CD8-positive, alpha-beta memory T cell (primary cell): ENCODE measurements around the gene ITCH. TPM values are rescaled to one million over a fixed set of nuclear protein-coding genes. Genes with fewer than 3 reads are reported as not detected.
"Not testable (repeated sequence)": the region's sequence is repeated elsewhere in the genome, so short reads cannot be mapped to it uniquely, and the experiment has no call there.

Source experiments
- CTCF ChIA-PET: fragments of 350-600 bp; sonication (Branson Sonifier 250); formaldehyde crosslinking; loops from one replicate; lab custom pipeline; 2021; ENCODE audit warnings: antibody characterized with exemption; lab: Charles Lee
- POLR2A ChIA-PET: fragments of 350-600 bp; sonication (Branson Sonifier 250); formaldehyde crosslinking; loops from one replicate; lab custom pipeline; 2021; ENCODE audit warnings: antibody characterized with exemption; lab: Charles Lee
- DNase-seq, 5 donors: peaks; one replicate each; pipeline versions ENCODE4 v3.0.0 to v3.0.0-alpha.2; 2020 to 2022; ENCODE audit warnings: mixed read lengths in 1 of 5
- H3K27ac ChIP-seq: one replicate; pipeline ENCODE4 v1.7.0; 2013; ENCODE audit warnings: low read depth, mild to moderate bottlenecking, low read length, moderate library complexity
- H3K27me3 ChIP-seq: 2 replicates; pipeline ENCODE4 v1.7.0; 2013; ENCODE audit warnings: low read length, mild to moderate bottlenecking; ENCODE audit not compliant: insufficient read depth, poor library complexity, severe bottlenecking
- H3K36me3 ChIP-seq: 2 replicates; pipeline ENCODE4 v1.7.0; 2013; ENCODE audit warnings: mild to moderate bottlenecking, low read length, moderate library complexity; ENCODE audit not compliant: insufficient read depth
- H3K4me1 ChIP-seq: 2 replicates; pipeline ENCODE4 v1.7.0; 2013; ENCODE audit warnings: mild to moderate bottlenecking, low read length, moderate library complexity; ENCODE audit not compliant: insufficient read depth
- H3K4me3 ChIP-seq: 2 replicates; pipeline ENCODE4 v1.7.0; 2013; ENCODE audit warnings: mild to moderate bottlenecking, low read length
- H3K9me3 ChIP-seq: 2 replicates; pipeline ENCODE4 v1.7.0; 2013; ENCODE audit warnings: mild to moderate bottlenecking, low read length
- H3K27ac Mint-ChIP-seq, 8 donors: one replicate each; pipeline ENCODE4 v1.8.0; 2020 to 2021; ENCODE audit warnings: mixed read lengths in 8 of 8, mild to moderate bottlenecking in 6 of 8, inconsistent platforms in 3 of 8, moderate library complexity in 3 of 8
- H3K27me3 Mint-ChIP-seq, 2 donors: one replicate each; pipeline ENCODE4 v1.8.0; 2020 to 2021; ENCODE audit warnings: mixed read lengths in 2 of 2, mild to moderate bottlenecking in 1 of 2, moderate library complexity in 1 of 2
- H3K36me3 Mint-ChIP-seq, 3 donors: one replicate each; pipeline ENCODE4 v1.8.0; 2020 to 2021; ENCODE audit warnings: mixed read lengths in 3 of 3, inconsistent platforms in 1 of 3, mild to moderate bottlenecking in 1 of 3
- H3K4me1 Mint-ChIP-seq, 3 donors: one replicate each; pipeline ENCODE4 v1.8.0; 2020 to 2021; ENCODE audit warnings: mixed read lengths in 3 of 3, inconsistent platforms in 1 of 3, mild to moderate bottlenecking in 1 of 3
- H3K4me3 Mint-ChIP-seq, 7 donors: one replicate each; pipeline ENCODE4 v1.8.0; 2020 to 2021; ENCODE audit warnings: mixed read lengths in 7 of 7, mild to moderate bottlenecking in 6 of 7, moderate library complexity in 4 of 7, inconsistent platforms in 2 of 7
- H3K9me3 Mint-ChIP-seq, 5 donors: one replicate each; pipeline ENCODE4 v1.8.0; 2020 to 2022; ENCODE audit warnings: mixed read lengths in 5 of 5, mild to moderate bottlenecking in 3 of 5, moderate library complexity in 2 of 5, inconsistent platforms in 1 of 5
- polyA plus RNA-seq: library from polyadenylated mRNA; unstranded; fragments of 300-500 nt; fragmentation: Illumina TruSeq; gene quantifications from one replicate; pipeline ENCODE4 v1.2.3, GENCODE V29; 2021
- total RNA-seq, 2 experiments: library from RNA; stranded (reverse); gene quantifications; one replicate each; pipeline ENCODE4 v1.2.3, GENCODE V29; 2021

ITCH gene
- total and polyA plus RNA-seq, 3 experiments from 2014 or later: 38.0 to 51.7 (median 45.6) TPM

- no peaks in the 10 kb centered on the region for H3K27me3 ChIP-seq
- H3K27ac Mint-ChIP-seq: peak within 1 kb of the TSS; percentile 89 to 100 (median 96)
- peak; percentile 90 to 97 (median 93) for DNase-seq
- peak within 1 kb of the TSS; percentile 85 for H3K4me3 ChIP-seq
- H3K9me3 Mint-ChIP-seq: no peaks in the 10 kb centered on the region
- peak within 1 kb of the TSS; percentile 94 to 100 (median 99) for H3K4me3 Mint-ChIP-seq
- H3K36me3 ChIP-seq: no peaks in the 10 kb centered on the region
- H3K36me3 Mint-ChIP-seq: peaks cover 0 to 36% (median 4%) of the 10 kb centered on the region in 3 donors
- H3K4me1 Mint-ChIP-seq: peaks cover 49 to 81% (median 81%) of the 10 kb centered on the region in 3 donors
- H3K9me3 ChIP-seq: no peaks in the 10 kb centered on the region
- ChIA-PET CTCF (interaction anchor here (0.7 to 3.6 kb wide), 7 partner anchors 22 to 1438 kb away, joined by 3 to 29 read pairs (median 4); partner anchors contain the start of gene SCAND1), POLR2A (interaction anchor here (0.6 to 1.9 kb wide), 9 partner anchors 42 to 1774 kb away, joined by 3 to 8 read pairs (median 3); partner anchors contain the start of genes AHCY, ITCH, MAP1LC3A and TP53INP2)
- peak within 1 kb of the TSS; percentile 73 for H3K27ac ChIP-seq
- no peaks in the 10 kb centered on the region for H3K27me3 Mint-ChIP-seq
- H3K4me1 ChIP-seq: peaks cover 24% of the 10 kb centered on the region
Observed at GRCh38 chr20:34516247-34517113, 153.4 kb downstream of the ITCH start, which contains the start of gene DYNLRB1. TSS of gene DYNLRB1 (plus strand) at chr20:34516422. CDS start at chr20:34516459, 37 bp downstream.

GRCh38 chr20:34517114-34517505, 154.0 kb downstream of the ITCH start:
- POLR2A ChIA-PET: interaction anchor here (0.6 to 1.9 kb wide), 3 partner anchors 41 to 214 kb away, joined by 3 to 8 read pairs (median 5); partner anchors contain the start of genes AHCY, MAP1LC3A and TP53INP2
- peak overlapping the region; percentile 89 to 100 (median 96) for H3K27ac Mint-ChIP-seq

GRCh38 chr20:34518863-34519262, 155.8 kb downstream of the ITCH start:
- Mint-ChIP-seq H3K36me3 (peaks cover 0 to 47% (median 8%) of the 10 kb centered on the region in 3 donors), H3K27ac (peak overlapping the region in 1 of 8 donors; percentile 67), H3K4me3 (peak overlapping the region in 2 of 7 donors; percentile 65 to 87), H3K4me1 (peaks cover 56 to 84% (median 80%) of the 10 kb centered on the region in 3 donors)
- H3K9me3 ChIP-seq, H3K27ac ChIP-seq, DNase-seq, H3K36me3 ChIP-seq, CTCF ChIA-PET, H3K27me3 Mint-ChIP-seq, H3K27me3 ChIP-seq, H3K4me3 ChIP-seq, POLR2A ChIA-PET, H3K9me3 Mint-ChIP-seq: not testable (repeated sequence)
- H3K4me1 ChIP-seq: peaks cover 35% of the 10 kb centered on the region

More at GRCh38 chr20:34517114-34517505, 154.0 kb downstream of the ITCH start:
- Histone ChIP-seq H3K27me3 (no peaks in the 10 kb centered on the region), H3K4me1 (peaks cover 24% of the 10 kb centered on the region), H3K36me3 (no peaks in the 10 kb centered on the region), H3K27ac (peak overlapping the region; percentile 73), H3K9me3 (no peaks in the 10 kb centered on the region), H3K4me3 (peak overlapping the region; percentile 85)
- no peaks in the 10 kb centered on the region for H3K9me3 Mint-ChIP-seq
- H3K4me1 Mint-ChIP-seq: peaks cover 54 to 85% (median 83%) of the 10 kb centered on the region in 3 donors
- no peaks in the 10 kb centered on the region for H3K27me3 Mint-ChIP-seq
- no peak for DNase-seq
- peak overlapping the region; percentile 94 to 100 (median 99) for H3K4me3 Mint-ChIP-seq
- peaks cover 0 to 37% (median 7%) of the 10 kb centered on the region in 3 donors for H3K36me3 Mint-ChIP-seq
- CTCF ChIA-PET: interaction anchor here (0.7 to 3.6 kb wide), 4 partner anchors 205 to 1437 kb away, joined by 3 to 29 read pairs (median 3); partner anchors contain the start of gene SCAND1

- Mint-ChIP-seq H3K4me3 (peak overlapping the region in 3 of 7 donors; percentile 17 to 47 (median 19)), H3K36me3 (peaks cover 0 to 55% (median 8%) of the 10 kb centered on the region in 3 donors), H3K4me1 (peaks cover 54 to 82% (median 76%) of the 10 kb centered on the region in 3 donors), H3K27ac (peak overlapping the region in 1 of 8 donors; percentile 19)
- H3K9me3 ChIP-seq, H3K4me3 ChIP-seq, H3K27me3 ChIP-seq, H3K27me3 Mint-ChIP-seq, CTCF ChIA-PET, DNase-seq, POLR2A ChIA-PET, H3K9me3 Mint-ChIP-seq, H3K27ac ChIP-seq, H3K36me3 ChIP-seq: not testable (repeated sequence)
- H3K4me1 ChIP-seq: peaks cover 28% of the 10 kb centered on the region
Observed at GRCh38 chr20:34519841-34520240, 156.8 kb downstream of the ITCH start.

GRCh38 chr20:34522969-34523871, 160.1 kb downstream of the ITCH start:
- no peaks in the 10 kb centered on the region for H3K9me3 ChIP-seq
- H3K36me3 ChIP-seq: peaks cover 27% of the 10 kb centered on the region
- Mint-ChIP-seq H3K9me3 (no peaks in the 10 kb centered on the region), H3K27me3 (no peaks in the 10 kb centered on the region), H3K36me3 (peaks cover 3 to 68% (median 15%) of the 10 kb centered on the region in 3 donors), H3K4me1 (peaks cover 40 to 70% (median 60%) of the 10 kb centered on the region in 3 donors), H3K27ac (peak overlapping the region in 5 of 8 donors; percentile 3 to 82 (median 24)), H3K4me3 (peak overlapping the region in 1 of 7 donors; percentile 28)
- H3K4me3 ChIP-seq: no peak overlapping the region
- CTCF ChIA-PET: interaction anchor here (0.8 to 1.9 kb wide), 6 partner anchors 15 to 220 kb away, joined by 3 to 7 read pairs (median 4); partner anchors contain the start of gene AHCY
- DNase-seq: peak in 4 of 5 donors; percentile 10 to 45 (median 35)
- H3K4me1 ChIP-seq: peaks cover 14% of the 10 kb centered on the region
- H3K27me3 ChIP-seq: no peaks in the 10 kb centered on the region
- no peak overlapping the region for H3K27ac ChIP-seq
- POLR2A ChIA-PET: no interaction called here

GRCh38 chr20:34524426-34524825, 161.4 kb downstream of the ITCH start:
- H3K4me1 ChIP-seq: peaks cover 10% of the 10 kb centered on the region
- Mint-ChIP-seq H3K27me3 (no peaks in the 10 kb centered on the region), H3K36me3 (peaks cover 3 to 78% (median 15%) of the 10 kb centered on the region in 3 donors), H3K9me3 (no peaks in the 10 kb centered on the region), H3K27ac (no peak overlapping the region), H3K4me3 (no peak overlapping the region), H3K4me1 (peaks cover 34 to 64% (median 48%) of the 10 kb centered on the region in 3 donors)
- H3K4me3 ChIP-seq: no peak overlapping the region
- no peaks in the 10 kb centered on the region for H3K27me3 ChIP-seq
- H3K9me3 ChIP-seq: no peaks in the 10 kb centered on the region
- peaks cover 31% of the 10 kb centered on the region for H3K36me3 ChIP-seq
- DNase-seq: no peak
- no peak overlapping the region for H3K27ac ChIP-seq
- ChIA-PET CTCF (no interaction called here), POLR2A (no interaction called here)

- Mint-ChIP-seq H3K4me1 (peaks cover 31 to 61% (median 42%) of the 10 kb centered on the region in 3 donors), H3K27me3 (no peaks in the 10 kb centered on the region), H3K36me3 (peaks cover 3 to 80% (median 13%) of the 10 kb centered on the region in 3 donors), H3K4me3 (no peak overlapping the region), H3K9me3 (no peaks in the 10 kb centered on the region), H3K27ac (peak overlapping the region in 2 of 8 donors; percentile 32 to 93)
- no peaks in the 10 kb centered on the region for H3K9me3 ChIP-seq
- CTCF ChIA-PET: no interaction called here
- H3K4me3 ChIP-seq: no peak overlapping the region
- H3K4me1 ChIP-seq: peaks cover 10% of the 10 kb centered on the region
- POLR2A ChIA-PET: no interaction called here
- no peaks in the 10 kb centered on the region for H3K27me3 ChIP-seq
- DNase-seq: no peak
- H3K27ac ChIP-seq: no peak overlapping the region
- H3K36me3 ChIP-seq: peaks cover 38% of the 10 kb centered on the region
Observed at GRCh38 chr20:34525342-34525708, 162.3 kb downstream of the ITCH start.
